ENCODE measurements around the gene TEX2. TPM values are rescaled to one million over a fixed set of nuclear protein-coding genes. Genes with fewer than 3 reads are reported as not detected.

Gene TEX2
- total and polyA plus RNA-seq, 9 of the 15 experiments (the other 6 are each of a cell fraction or from before 2014, with no cell fraction given): 4.1 to 27.6 (median 19.3) TPM

DNA sequence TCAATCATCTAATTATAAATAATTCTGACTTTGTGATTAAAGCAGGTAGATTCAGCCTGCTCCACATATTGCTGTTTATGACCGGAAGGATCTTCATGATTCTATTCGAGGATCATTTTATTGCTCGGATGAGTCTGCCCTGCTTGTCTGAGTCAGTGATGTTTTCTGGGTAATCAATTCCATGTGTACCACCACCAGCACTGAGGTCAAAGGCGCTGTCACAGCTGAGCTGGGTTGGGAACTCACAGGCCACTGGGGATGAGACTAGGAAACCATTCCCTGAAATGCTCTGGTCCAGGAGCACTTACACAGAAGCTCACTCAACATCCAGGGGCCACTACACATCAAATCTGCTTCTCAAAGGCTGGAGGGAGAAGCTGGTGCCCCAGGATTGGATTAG, 102.7 kb downstream of the TEX2 start:
- no peaks in the 10 kb centered on the region for H3K27me3 ChIP-seq (ENCODE audit: control insufficient read depth in 2 of 2, insufficient read depth in 2 of 2, low read length in 2 of 2)
- ATAC-seq (no peak), FAIRE-seq (no peak), DNase-seq (ENCODE audit: extremely low read depth in 1 of 4, low spot score in 3 of 4) (no peak)
- no peaks in the 10 kb centered on the region for H3K4me1 ChIP-seq (replicated peaks in 1 of 2; ENCODE audit: control insufficient read depth in 2 of 2, insufficient read depth in 2 of 2, low read length in 2 of 2)
- H2AFZ ChIP-seq (ENCODE audit: low read depth, low read length): no peak overlapping the region
- BruUV-seq (replicated peaks): no TSS peak
- WGBS (ENCODE audit: insufficient coverage, low coverage, missing lambda C conversion rate): 97% methylated on average over 4 of the region's 4 CpGs
- no peak overlapping the region for H3K9ac ChIP-seq (ENCODE audit: insufficient read depth in 1 of 2, low read depth in 2 of 2, low read length in 2 of 2)
- no peaks in the 10 kb centered on the region for H4K20me1 ChIP-seq (replicated peaks; ENCODE audit: control insufficient read depth, insufficient read depth, low read length)
- no peaks in the 10 kb centered on the region for H3K79me2 ChIP-seq (ENCODE audit: control insufficient read depth, insufficient read depth, low read length)
- no peaks in the 10 kb centered on the region for H3K9me3 ChIP-seq (replicated peaks; ENCODE audit: control insufficient read depth, insufficient read depth, low read depth, low read length)
- in situ Hi-C loops (cut with MboI): no loop called here
- H3K27ac ChIP-seq (ENCODE audit: extremely low read depth, low read depth, low read length): no peak overlapping the region
- ChIA-PET CTCF (ENCODE audit: low intra/inter-chr PET ratio) (no interaction called here), POLR2A (interaction anchor here (1.4 to 2.1 kb wide), 2 partner anchors 10 to 15 kb away, joined by 6 to 7 read pairs; no protein-coding TSS in a partner anchor)
- H3K9me1 ChIP-seq (ENCODE audit: control insufficient read depth, insufficient read depth, low read length): no peaks in the 10 kb centered on the region
- peaks cover 50% of the 10 kb centered on the region for H3K36me3 ChIP-seq (ENCODE audit: control insufficient read depth, insufficient read depth, low read length)
- intact Hi-C loops (cut with micrococcal nuclease): no loop called here
- H3K4me3 ChIP-seq: no peak overlapping the region
- no peak overlapping the region for H3K4me2 ChIP-seq (ENCODE audit: insufficient read depth, low read length)
- TF ChIP-seq ESRRA (IDR thresholded peaks at IDR 0.05; ENCODE audit: borderline replicate concordance, low read depth) (no peak), EP400 (IDR thresholded peaks at IDR 0.05) (no peak), NBN (IDR thresholded peaks at IDR 0.05; ENCODE audit: low read depth) (no peak), CBFA2T3 (IDR thresholded peaks at IDR 0.05) (no peak), ZFPM2 (CRISPR knock-in tag; IDR thresholded peaks at IDR 0.05) (no peak), TSC22D4 (tag; IDR thresholded peaks at IDR 0.05) (no peak), FOXK1 (CRISPR knock-in tag; IDR thresholded peaks at IDR 0.05; ENCODE audit: borderline replicate concordance) (no peak), SMARCC2 (IDR thresholded peaks at IDR 0.05; ENCODE audit: low read depth) (no peak), ZC3H8 (IDR thresholded peaks at IDR 0.05) (no peak), POLR2H (tag; IDR thresholded peaks at IDR 0.05; ENCODE audit: low read depth) (no peak), U2AF1 (optimal IDR thresholded peaks at IDR 0.05; ENCODE audit: low read depth, low read length) (no peak)
- TF ChIP-seq, protein P1, sequence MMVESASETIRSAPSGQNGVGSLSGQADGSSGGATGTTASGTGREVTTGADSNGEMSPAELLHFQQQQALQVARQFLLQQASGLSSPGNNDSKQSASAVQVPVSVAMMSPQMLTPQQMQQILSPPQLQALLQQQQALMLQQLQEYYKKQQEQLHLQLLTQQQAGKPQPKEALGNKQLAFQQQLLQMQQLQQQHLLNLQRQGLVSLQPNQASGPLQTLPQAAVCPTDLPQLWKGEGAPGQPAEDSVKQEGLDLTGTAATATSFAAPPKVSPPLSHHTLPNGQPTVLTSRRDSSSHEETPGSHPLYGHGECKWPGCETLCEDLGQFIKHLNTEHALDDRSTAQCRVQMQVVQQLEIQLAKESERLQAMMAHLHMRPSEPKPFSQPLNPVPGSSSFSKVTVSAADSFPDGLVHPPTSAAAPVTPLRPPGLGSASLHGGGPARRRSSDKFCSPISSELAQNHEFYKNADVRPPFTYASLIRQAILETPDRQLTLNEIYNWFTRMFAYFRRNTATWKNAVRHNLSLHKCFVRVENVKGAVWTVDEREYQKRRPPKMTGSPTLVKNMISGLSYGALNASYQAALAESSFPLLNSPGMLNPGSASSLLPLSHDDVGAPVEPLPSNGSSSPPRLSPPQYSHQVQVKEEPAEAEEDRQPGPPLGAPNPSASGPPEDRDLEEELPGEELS (CRISPR knock-in tag; IDR thresholded peaks at IDR 0.05; ENCODE audit: borderline replicate concordance): no peak
- TF ChIP-seq, protein P2, sequence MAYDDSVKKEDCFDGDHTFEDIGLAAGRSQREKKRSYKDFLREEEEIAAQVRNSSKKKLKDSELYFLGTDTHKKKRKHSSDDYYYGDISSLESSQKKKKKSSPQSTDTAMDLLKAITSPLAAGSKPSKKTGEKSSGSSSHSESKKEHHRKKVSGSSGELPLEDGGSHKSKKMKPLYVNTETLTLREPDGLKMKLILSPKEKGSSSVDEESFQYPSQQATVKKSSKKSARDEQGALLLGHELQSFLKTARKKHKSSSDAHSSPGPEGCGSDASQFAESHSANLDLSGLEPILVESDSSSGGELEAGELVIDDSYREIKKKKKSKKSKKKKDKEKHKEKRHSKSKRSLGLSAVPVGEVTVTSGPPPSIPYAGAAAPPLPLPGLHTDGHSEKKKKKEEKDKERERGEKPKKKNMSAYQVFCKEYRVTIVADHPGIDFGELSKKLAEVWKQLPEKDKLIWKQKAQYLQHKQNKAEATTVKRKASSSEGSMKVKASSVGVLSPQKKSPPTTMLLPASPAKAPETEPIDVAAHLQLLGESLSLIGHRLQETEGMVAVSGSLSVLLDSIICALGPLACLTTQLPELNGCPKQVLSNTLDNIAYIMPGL (CRISPR knock-in tag; IDR thresholded peaks at IDR 0.05): no peak
- TF ChIP-seq, protein P3, sequence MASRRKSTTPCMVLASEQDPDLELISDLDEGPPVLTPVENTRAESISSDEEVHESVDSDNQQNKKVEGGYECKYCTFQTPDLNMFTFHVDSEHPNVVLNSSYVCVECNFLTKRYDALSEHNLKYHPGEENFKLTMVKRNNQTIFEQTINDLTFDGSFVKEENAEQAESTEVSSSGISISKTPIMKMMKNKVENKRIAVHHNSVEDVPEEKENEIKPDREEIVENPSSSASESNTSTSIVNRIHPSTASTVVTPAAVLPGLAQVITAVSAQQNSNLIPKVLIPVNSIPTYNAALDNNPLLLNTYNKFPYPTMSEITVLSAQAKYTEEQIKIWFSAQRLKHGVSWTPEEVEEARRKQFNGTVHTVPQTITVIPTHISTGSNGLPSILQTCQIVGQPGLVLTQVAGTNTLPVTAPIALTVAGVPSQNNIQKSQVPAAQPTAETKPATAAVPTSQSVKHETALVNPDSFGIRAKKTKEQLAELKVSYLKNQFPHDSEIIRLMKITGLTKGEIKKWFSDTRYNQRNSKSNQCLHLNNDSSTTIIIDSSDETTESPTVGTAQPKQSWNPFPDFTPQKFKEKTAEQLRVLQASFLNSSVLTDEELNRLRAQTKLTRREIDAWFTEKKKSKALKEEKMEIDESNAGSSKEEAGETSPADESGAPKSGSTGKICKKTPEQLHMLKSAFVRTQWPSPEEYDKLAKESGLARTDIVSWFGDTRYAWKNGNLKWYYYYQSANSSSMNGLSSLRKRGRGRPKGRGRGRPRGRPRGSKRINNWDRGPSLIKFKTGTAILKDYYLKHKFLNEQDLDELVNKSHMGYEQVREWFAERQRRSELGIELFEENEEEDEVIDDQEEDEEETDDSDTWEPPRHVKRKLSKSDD (conservative IDR thresholded peaks at IDR 0.05; ENCODE audit: low read length): no peak
- TF ChIP-seq, protein P4, sequence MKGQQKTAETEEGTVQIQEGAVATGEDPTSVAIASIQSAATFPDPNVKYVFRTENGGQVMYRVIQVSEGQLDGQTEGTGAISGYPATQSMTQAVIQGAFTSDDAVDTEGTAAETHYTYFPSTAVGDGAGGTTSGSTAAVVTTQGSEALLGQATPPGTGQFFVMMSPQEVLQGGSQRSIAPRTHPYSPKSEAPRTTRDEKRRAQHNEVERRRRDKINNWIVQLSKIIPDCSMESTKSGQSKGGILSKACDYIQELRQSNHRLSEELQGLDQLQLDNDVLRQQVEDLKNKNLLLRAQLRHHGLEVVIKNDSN (CRISPR knock-in tag; IDR thresholded peaks at IDR 0.05): no peak
- TF ChIP-seq, protein P5, sequence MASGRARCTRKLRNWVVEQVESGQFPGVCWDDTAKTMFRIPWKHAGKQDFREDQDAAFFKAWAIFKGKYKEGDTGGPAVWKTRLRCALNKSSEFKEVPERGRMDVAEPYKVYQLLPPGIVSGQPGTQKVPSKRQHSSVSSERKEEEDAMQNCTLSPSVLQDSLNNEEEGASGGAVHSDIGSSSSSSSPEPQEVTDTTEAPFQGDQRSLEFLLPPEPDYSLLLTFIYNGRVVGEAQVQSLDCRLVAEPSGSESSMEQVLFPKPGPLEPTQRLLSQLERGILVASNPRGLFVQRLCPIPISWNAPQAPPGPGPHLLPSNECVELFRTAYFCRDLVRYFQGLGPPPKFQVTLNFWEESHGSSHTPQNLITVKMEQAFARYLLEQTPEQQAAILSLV (tag; IDR thresholded peaks at IDR 0.05): no peak
